OCI-LY3 (cell line): Measurements from ENCODE around the gene ZNF10.

Experiments
- H2AFZ ChIP-seq: fragments of 200-600, 300-600 bp; shearing (Covaris generic); 2 replicates; pipeline ENCODE4 v1.6.0; 2014; ENCODE audit warnings: antibody characterized with exemption, low read depth, low read length
- H3K27ac ChIP-seq: fragments of 200-600, 300-600 bp; sonication (generic); 2 replicates; pipeline ENCODE4 v1.5.1; 2014; ENCODE audit warnings: mild to moderate bottlenecking, low read length, moderate library complexity, mixed read lengths
- H3K27me3 ChIP-seq: fragments of 200-600, 300-600 bp; sonication (generic); 2 replicates; pipeline ENCODE4 v1.6.1; 2014; ENCODE audit warnings: low read depth, low read length, mixed read lengths
- H3K36me3 ChIP-seq: fragments of 200-600, 300-600 bp; sonication (generic); replicated peaks from 2 replicates; pipeline ENCODE3; 2014; ENCODE audit warnings: low read depth, low read length, mixed read lengths
- H3K4me1 ChIP-seq: fragments of 300-600, 200-600 bp; sonication (generic); 2 replicates; pipeline ENCODE4 v1.6.1; 2014; ENCODE audit warnings: low read length, mixed read lengths
- H3K4me2 ChIP-seq: fragments of 200-600, 300-600 bp; sonication (generic); 2 replicates; pipeline ENCODE4 v1.6.1; 2014; ENCODE audit warnings: low read length, mixed read lengths
- H3K4me3 ChIP-seq: fragments of 300-600, 200-600 bp; sonication (generic); 2 replicates; pipeline ENCODE4 v1.5.1; 2014; ENCODE audit warnings: antibody characterized with exemption, mild to moderate bottlenecking, low read length, moderate library complexity
- H3K79me2 ChIP-seq: fragments of 300-600, 200-600 bp; shearing (Covaris generic); 2 replicates; pipeline ENCODE4 v1.6.1; 2014; ENCODE audit warnings: mild to moderate bottlenecking, low read length, mixed read lengths
- H3K9ac ChIP-seq: fragments of 300-600, 200-600 bp; shearing (Covaris generic); 2 replicates; pipeline ENCODE4 v1.6.0; 2014; ENCODE audit warnings: mild to moderate bottlenecking, low read length, moderate library complexity
- H3K9me3 ChIP-seq: fragments of 200-600, 300-600 bp; shearing (Covaris generic); 2 replicates; pipeline ENCODE4 v1.6.1; 2014; ENCODE audit warnings: low read length, mixed read lengths; ENCODE audit not compliant: insufficient read depth
- H4K20me1 ChIP-seq: fragments of 200-600, 300-600 bp; sonication (generic); 2 replicates; pipeline ENCODE4 v1.6.1; 2016; ENCODE audit warnings: low read length, mixed read lengths; ENCODE audit not compliant: insufficient read depth
- EZH2phosphoT487 ChIP-seq: fragments of 200-600 bp; shearing (Covaris generic); IDR thresholded peaks from 2 replicates; pipeline ENCODE4 v1.6.1; 2018; ENCODE audit warnings: antibody characterized with exemption, mixed run types, low read depth
- TF ChIP-seq, protein P1 (sequence below): fragments of 200-600, 300-600 bp; sonication (generic); IDR thresholded peaks from 2 replicates; pipeline ENCODE4 v1.5.1; 2014; ENCODE audit warnings: antibody characterized with exemption, low read length, low read depth

The ZNF10 gene

DNA sequence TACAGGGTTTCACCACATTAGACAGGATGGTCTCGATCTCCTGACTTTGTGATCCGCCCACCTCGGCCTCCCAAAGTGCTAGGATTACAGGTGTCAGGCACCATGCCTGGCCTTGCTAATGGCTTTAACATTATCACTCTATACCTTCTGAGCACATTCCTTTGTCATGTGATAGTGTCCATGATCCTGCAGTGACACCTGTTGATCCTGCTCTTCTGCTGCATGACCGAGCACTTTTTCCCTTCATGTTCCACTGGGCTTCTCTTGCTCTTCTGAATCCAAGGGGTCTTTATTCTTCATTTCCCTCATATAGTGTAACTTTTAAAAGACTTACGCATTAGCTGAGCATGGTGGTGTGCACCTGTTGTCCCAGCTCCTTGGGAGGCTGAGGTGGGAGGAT is 62.4 kb downstream of the ZNF10 start:
- Histone ChIP-seq H3K9me3 (peaks cover 49% of the 10 kb centered on the region), H3K27ac (no peak overlapping the region), H4K20me1 (no peaks in the 10 kb centered on the region), H3K27me3 (no peaks in the 10 kb centered on the region), H3K9ac (no peak overlapping the region), H3K4me3 (no peak overlapping the region), H3K4me1 (no peaks in the 10 kb centered on the region), H3K36me3 (peaks cover 81% of the 10 kb centered on the region), H2AFZ (no peak overlapping the region), H3K79me2 (no peaks in the 10 kb centered on the region), H3K4me2 (no peak overlapping the region)
- TF ChIP-seq EZH2phosphoT487: no peak
- TF ChIP-seq, protein P1, sequence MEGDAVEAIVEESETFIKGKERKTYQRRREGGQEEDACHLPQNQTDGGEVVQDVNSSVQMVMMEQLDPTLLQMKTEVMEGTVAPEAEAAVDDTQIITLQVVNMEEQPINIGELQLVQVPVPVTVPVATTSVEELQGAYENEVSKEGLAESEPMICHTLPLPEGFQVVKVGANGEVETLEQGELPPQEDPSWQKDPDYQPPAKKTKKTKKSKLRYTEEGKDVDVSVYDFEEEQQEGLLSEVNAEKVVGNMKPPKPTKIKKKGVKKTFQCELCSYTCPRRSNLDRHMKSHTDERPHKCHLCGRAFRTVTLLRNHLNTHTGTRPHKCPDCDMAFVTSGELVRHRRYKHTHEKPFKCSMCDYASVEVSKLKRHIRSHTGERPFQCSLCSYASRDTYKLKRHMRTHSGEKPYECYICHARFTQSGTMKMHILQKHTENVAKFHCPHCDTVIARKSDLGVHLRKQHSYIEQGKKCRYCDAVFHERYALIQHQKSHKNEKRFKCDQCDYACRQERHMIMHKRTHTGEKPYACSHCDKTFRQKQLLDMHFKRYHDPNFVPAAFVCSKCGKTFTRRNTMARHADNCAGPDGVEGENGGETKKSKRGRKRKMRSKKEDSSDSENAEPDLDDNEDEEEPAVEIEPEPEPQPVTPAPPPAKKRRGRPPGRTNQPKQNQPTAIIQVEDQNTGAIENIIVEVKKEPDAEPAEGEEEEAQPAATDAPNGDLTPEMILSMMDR: no peak

DNA sequence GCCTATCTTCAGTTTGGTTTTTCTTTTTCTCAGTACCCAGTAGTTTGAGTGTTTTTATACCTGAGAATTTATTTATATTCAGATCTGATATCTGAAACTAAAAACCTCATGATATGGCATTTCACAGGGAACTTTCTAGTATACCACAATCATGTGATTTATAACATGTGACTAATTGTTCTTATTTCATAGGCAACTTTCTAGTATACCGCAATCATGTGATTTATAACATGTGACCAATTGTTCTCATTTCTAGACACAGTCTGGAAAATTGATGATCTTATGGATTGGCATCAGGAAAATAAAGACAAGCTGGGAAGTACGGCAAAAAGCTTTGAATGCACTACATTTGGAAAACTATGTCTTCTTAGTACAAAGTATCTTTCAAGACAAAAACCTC is 71.5 kb downstream of the ZNF10 start:
- H3K36me3 ChIP-seq: peaks cover 61% of the 10 kb centered on the region
- no peak overlapping the region for H3K4me3 ChIP-seq

DNA sequence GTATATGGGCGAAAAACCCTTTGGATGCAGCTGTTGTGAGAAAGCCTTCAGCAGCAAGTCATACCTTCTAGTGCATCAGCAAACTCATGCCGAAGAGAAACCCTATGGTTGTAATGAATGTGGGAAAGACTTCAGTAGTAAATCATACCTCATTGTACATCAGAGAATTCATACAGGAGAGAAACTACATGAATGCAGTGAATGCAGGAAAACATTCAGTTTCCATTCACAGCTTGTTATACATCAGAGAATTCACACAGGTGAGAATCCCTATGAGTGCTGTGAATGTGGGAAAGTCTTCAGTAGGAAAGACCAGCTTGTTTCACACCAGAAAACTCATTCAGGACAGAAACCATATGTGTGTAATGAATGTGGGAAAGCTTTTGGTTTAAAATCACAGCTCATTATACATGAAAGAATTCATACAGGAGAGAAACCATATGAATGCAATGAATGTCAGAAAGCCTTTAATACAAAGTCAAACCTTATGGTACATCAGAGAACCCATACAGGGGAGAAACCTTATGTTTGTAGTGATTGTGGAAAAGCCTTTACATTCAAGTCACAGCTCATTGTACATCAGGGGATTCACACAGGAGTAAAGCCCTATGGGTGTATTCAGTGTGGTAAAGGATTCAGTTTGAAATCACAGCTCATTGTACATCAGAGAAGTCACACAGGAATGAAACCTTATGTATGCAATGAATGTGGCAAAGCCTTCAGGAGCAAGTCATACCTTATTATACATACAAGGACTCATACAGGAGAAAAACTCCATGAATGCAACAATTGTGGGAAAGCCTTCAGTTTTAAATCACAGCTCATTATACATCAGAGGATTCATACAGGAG is 72.3 kb downstream of the ZNF10 start:
- Histone ChIP-seq H3K4me3 (no peak overlapping the region), H3K9ac (no peak overlapping the region), H3K79me2 (no peaks in the 10 kb centered on the region), H3K27ac (no peak overlapping the region), H3K9me3 (peaks cover 60% of the 10 kb centered on the region), H2AFZ (no peak overlapping the region), H4K20me1 (no peaks in the 10 kb centered on the region), H3K4me1 (no peaks in the 10 kb centered on the region), H3K27me3 (no peaks in the 10 kb centered on the region), H3K4me2 (no peak overlapping the region), H3K36me3 (peaks cover 61% of the 10 kb centered on the region)
- TF ChIP-seq, protein P1: no peak
- TF ChIP-seq EZH2phosphoT487: no peak

More for the DNA sequence above, 71.5 kb downstream of the ZNF10 start:
- no peaks in the 10 kb centered on the region for H3K4me1 ChIP-seq
- H3K9ac ChIP-seq: no peak overlapping the region
- TF ChIP-seq, protein P1: no peak
- no peak for TF ChIP-seq EZH2phosphoT487
- no peak overlapping the region for H3K4me2 ChIP-seq
- H3K9me3 ChIP-seq: peaks cover 60% of the 10 kb centered on the region
- no peak overlapping the region for H2AFZ ChIP-seq
- no peaks in the 10 kb centered on the region for H3K27me3 ChIP-seq
- no peaks in the 10 kb centered on the region for H4K20me1 ChIP-seq
- H3K79me2 ChIP-seq: no peaks in the 10 kb centered on the region
- H3K27ac ChIP-seq: no peak overlapping the region

DNA sequence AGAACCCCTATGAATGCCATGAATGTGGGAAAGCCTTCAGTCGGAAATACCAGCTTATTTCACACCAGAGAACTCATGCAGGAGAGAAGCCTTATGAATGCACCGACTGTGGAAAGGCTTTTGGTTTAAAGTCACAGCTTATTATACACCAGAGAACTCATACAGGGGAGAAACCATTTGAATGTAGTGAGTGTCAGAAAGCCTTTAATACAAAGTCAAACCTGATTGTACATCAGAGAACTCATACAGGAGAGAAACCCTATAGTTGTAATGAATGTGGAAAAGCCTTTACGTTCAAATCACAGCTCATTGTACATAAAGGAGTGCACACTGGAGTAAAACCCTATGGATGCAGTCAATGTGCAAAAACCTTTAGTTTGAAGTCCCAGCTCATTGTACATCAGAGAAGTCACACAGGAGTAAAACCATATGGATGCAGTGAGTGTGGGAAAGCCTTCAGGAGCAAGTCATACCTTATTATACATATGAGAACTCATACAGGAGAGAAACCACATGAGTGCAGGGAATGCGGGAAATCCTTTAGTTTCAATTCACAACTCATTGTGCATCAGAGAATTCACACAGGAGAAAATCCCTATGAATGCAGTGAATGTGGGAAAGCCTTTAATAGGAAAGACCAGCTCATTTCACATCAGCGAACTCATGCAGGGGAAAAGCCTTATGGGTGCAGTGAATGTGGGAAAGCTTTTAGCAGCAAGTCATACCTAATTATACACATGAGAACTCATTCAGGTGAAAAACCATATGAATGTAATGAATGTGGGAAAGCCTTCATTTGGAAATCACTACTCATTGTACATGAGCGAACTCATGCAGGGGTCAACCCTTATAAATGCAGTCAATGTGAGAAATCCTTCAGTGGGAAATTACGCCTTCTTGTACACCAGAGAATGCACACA is 73.2 kb downstream of the ZNF10 start:
- Histone ChIP-seq H3K27ac (no peak overlapping the region), H3K9me3 (peaks cover 64% of the 10 kb centered on the region), H2AFZ (no peak overlapping the region), H3K4me1 (no peaks in the 10 kb centered on the region), H3K4me3 (no peak overlapping the region), H3K27me3 (no peaks in the 10 kb centered on the region), H3K9ac (no peak overlapping the region), H3K36me3 (peaks cover 61% of the 10 kb centered on the region), H3K4me2 (no peak overlapping the region), H4K20me1 (no peaks in the 10 kb centered on the region), H3K79me2 (no peaks in the 10 kb centered on the region)
- TF ChIP-seq, protein P1: no peak
- TF ChIP-seq EZH2phosphoT487: no peak
